Posterior vena cava (tissue), 2 donors: Measurements from ENCODE around the gene TMEM106A. TPM values are rescaled to one million over a fixed set of nuclear protein-coding genes. Genes with fewer than 3 reads are reported as not detected.
A peak's percentile ranks its signal among the peaks of the same experiment; 100 is the strongest.
"Not testable (repeated sequence)": the region's sequence is repeated elsewhere in the genome, so short reads cannot be mapped to it uniquely, and the experiment has no call there.

Experiments
- DNase-seq: peaks from one replicate; pipeline ENCODE4 v3.0.0-alpha.2; 2020; ENCODE audit warnings: low spot score
- intact Hi-C, 2 donors: fragments of 100-400 bp; cut with DNase I; formaldehyde crosslinking; loops; one replicate each; pipeline versions ENCODE4 v1.14.1 to v1.14.2; 2022 to 2023
- long read RNA-seq, 2 donors: library from polyadenylated mRNA; unstranded; transcript quantifications; one replicate each; pipeline ENCODE4 v2.0.0, GENCODE V29; 2020 to 2021
- total RNA-seq, 2 donors: library from RNA; stranded (reverse); fragmentation: NEBNext Ultra II Directional; extraction: Animal tissue kit (Norgen Biotek cat#: 25700); gene quantifications; one replicate each; pipeline ENCODE4 v1.2.1, GENCODE V29; 2021
- donor health status: DM: yes; HTN: yes; CAD: no.
- donor health status: DM: yes; HTN: yes; CAD: no.

The TMEM106A gene, protein sequence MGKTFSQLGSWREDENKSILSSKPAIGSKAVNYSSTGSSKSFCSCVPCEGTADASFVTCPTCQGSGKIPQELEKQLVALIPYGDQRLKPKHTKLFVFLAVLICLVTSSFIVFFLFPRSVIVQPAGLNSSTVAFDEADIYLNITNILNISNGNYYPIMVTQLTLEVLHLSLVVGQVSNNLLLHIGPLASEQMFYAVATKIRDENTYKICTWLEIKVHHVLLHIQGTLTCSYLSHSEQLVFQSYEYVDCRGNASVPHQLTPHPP
- 10 to 100 TPM; 18.4 to 19.9 TPM for total RNA-seq
- long read RNA-seq, donor 1, partial matches to known transcripts: 2 of 4 reads
- long read RNA-seq, donor 1, other reads (novel, unspliced or antisense): 1 of 4 reads
- long read RNA-seq, donor 2, partial matches to known transcripts: 2 of 9 reads
- long read RNA-seq, donor 2, other reads (novel, unspliced or antisense): 7 of 9 reads

DNA sequence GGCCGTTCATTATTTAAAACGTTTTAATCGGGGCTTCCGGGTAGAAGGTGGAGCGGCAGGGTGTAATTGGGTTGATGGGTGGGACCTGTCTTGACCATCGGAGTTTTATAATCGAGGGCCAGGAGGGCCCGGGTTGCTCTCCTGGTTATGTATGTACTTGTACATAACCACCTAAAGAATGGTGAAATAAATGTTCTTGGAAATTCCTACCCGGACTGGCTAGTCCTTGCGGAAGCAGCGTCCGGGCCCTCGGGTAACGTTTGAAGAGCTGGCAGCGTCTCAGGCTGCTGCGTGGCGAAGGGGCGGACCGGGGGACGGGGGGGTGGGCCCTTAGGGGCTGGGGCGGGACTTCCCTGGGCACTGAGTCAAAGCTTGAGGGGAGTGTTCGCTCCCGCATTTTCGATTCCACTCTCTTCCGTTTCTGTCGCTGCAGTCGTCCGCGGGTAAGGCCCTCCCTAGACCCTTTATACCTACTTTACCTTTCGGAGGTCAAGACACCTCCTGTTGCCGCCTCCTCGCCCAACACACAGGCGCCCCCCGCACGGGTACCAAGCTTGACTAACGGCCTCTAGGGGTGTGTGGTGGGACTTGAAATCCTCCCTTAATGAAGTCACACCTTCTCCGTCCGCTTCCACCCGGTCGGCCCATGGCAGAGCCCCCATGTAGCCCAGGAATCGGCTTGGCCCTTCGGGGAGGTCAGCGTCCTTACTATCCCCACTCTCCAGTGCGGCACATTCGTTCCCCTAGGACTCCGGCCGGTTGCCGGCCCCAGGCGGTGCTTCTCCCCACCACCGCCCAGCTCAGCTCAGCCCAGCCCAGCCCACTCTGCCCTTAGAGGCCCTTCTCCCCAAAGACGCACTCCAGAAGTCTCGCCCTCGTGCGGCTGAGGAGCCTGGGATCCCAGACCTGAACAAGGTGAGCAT, at the start of gene TMEM106A:
Gene TMEM106A (plus strand): TSS at position 396 of the 923 bp plus-strand sequence. CDS start 1,167 bp downstream, outside the sequence.
- intact Hi-C loops: no loop called here

DNA sequence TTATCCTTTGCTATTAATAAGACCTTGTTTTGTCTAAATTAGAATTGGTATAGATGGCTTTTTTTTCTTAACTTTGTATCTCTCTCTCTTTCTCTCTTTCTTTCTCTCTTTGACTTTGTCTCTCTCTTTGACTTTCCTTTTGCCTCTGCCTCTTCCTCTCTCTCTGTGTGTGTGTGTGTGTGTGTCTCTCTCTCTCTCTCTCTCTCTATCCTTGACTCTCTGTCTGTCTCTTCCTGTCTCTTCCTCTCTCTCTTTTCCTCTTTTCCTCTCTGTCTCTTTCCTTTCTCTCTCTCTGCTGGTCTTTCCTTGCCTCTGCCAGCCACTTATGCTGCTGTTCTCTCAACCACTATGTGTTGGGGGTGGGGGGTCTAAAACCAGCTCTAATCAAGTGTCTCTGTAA, 45.7 kb upstream of the TMEM106A start:
- DNase-seq, intact Hi-C loops: not testable (repeated sequence)

More for the DNA sequence above, at the start of gene TMEM106A:
- peak; percentile 94 for DNase-seq

DNA sequence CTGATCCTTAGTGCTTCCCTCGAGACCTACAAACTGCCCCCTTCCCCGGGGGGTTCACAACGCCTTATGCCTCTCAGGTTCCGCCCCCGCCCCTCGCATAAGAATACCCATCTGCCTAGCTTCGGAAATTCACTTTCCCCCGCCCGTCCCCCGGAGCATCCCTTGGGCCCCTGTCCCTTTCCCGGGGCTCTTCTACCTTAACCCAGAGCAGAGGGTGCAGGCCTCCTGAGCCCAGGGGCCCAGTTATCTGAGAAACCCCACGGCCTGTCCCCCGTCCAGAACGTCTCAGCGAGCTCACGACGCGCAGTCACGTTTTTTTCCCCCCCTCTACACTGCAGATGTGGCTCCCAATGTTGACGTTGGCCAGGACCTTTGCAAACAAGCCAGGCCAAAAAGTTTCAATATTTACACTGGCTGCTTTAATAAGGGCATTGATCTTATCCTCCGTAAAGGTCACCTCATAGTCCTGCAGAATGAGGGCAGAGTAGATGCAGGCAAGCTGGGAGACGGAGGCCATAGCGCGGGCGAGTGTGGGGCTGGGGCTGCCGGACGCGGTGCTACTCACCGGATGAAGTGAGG, 42.0 kb upstream of the TMEM106A start:
- DNase-seq: peak; percentile 81
- intact Hi-C loops: loop anchor here (10.0 kb wide), 2 partner anchors 145 to 155 kb away; partner anchors contain the start of genes RND2 (in 1 of the 2) and VAT1 (in 1 of the 2)

DNA sequence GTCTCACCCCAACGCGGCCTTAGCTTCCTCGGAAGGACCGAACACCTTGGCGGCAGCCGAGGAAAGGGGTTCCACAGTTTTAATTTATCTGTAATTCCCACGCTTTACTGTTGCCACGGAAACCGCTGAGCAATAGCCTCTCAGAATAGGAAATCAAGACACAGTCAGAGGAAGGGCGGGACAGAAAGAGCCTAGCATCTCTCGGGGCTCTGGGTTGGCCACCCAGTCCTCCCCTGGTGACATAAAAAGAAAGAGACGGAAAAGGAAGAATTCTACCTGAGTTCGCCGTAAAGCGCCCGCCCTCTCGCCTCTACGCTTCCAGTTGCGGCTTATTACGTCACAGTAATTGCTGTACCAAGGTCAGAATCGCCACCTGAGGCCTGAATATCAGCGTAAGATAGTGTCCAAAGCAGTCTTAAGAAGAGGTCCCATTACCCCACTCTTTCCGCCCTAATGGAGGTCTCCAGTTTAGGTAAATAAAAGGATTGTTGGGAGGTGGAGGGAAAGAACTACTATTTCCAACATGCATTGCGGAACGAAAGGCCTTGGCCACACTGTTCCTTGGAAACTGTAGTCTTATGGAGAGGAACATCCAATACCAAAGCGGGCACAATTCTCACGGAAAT, 41.4 kb upstream of the TMEM106A start:
- DNase-seq: peak; percentile 96

DNA sequence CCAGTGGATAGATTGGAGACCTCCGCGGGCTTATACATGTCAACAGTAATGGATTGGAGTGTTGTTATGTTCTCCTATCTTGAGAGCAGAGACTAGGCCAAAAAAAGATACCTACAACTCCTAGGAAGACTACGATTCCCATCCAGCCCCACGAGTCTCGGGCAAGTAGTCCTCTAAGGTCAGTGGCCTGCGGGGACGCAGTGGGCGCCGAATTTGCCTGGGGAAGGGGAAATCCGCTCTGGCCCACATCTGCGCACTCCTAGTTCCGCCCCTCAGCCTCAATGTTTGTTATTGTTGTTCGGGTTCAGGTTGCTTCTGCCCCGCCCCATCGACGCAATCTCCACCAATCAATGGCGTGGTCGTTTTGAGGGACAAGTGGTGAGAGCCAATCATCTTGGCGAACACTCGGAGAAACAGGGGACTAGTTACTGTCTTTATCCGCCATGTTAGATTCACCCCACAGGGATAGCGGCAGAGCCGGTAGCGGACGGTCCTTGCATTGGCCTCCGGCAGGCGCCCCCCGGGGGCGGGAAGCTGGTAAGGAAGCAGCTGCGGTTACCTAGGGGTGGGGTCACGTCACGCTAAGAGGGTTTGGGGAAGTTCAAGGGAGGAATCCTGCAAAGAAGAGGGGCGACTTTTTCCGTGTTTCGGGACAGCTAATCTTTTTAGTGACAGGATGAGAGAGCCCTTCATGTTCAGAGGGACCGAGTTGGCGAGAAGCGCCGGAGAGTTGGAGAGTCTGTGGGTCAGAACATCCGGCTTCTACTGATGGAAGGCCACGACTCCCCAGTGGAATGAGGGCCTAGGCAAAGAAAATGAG, 40.7 kb upstream of the TMEM106A start, which contains the start of gene NBR1:
Gene NBR1 (plus strand): TSS at position 449 of the 820 bp plus-strand sequence. CDS start 4,586 bp downstream, outside the sequence.
- intact Hi-C loops: loop anchor here (10.0 kb wide), 2 partner anchors 146 to 156 kb away; partner anchors contain the start of genes RND2 (in 1 of the 2) and VAT1 (in 1 of the 2)
- DNase-seq: peak; percentile 97

More for the DNA sequence above, 41.4 kb upstream of the TMEM106A start:
- intact Hi-C loops: loop anchor here (10.0 kb wide), 2 partner anchors 145 to 155 kb away; partner anchors contain the start of genes RND2 (in 1 of the 2) and VAT1 (in 1 of the 2)

DNA sequence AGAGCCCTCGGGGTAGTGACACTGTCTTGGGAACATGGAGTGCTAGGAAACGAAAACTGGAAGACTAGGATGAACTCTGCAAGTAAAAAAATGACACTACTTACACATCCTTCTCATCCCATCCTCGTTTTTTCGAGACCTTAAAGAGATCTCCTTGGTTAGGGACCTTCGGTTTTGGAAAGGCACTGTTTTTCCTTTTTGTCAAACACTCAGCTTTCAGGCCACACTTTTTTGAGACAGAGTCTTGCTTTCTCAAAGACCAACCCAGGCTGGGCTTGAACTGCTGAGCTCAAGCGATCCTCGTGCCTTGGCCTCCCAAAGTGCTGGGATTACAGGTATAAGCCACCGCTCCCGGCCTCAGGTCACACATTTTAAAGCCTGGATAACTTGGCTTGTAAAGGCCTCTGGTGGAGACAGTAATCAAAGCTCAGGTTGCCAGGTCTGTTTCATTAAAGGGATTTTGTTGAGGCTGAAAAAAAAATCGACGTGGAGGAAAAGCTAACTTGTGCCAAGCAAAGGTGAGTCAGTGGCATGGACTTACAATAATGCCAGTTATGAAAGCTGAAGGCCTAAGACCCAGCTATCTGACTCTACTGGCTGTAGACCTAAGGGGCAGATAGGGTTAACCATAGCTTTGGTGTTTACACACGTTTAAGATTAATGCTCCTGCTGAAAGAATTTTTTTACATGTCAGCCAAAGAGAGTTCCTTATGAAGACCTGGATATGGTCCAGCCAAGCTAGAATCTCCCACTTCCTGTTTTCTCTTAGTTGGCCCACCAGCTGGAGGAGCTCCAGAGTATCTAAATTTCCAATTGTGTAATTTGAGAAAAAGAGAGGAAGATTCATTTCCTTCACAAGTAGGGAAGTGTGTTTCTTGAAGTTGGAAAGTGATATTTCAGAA, 39.8 kb upstream of the TMEM106A start:
- intact Hi-C loops: loop anchor here (10.0 kb wide), 2 partner anchors 147 to 157 kb away; partner anchors contain the start of genes RND2 (in 1 of the 2) and VAT1 (in 1 of the 2)
- no peak for DNase-seq

DNA sequence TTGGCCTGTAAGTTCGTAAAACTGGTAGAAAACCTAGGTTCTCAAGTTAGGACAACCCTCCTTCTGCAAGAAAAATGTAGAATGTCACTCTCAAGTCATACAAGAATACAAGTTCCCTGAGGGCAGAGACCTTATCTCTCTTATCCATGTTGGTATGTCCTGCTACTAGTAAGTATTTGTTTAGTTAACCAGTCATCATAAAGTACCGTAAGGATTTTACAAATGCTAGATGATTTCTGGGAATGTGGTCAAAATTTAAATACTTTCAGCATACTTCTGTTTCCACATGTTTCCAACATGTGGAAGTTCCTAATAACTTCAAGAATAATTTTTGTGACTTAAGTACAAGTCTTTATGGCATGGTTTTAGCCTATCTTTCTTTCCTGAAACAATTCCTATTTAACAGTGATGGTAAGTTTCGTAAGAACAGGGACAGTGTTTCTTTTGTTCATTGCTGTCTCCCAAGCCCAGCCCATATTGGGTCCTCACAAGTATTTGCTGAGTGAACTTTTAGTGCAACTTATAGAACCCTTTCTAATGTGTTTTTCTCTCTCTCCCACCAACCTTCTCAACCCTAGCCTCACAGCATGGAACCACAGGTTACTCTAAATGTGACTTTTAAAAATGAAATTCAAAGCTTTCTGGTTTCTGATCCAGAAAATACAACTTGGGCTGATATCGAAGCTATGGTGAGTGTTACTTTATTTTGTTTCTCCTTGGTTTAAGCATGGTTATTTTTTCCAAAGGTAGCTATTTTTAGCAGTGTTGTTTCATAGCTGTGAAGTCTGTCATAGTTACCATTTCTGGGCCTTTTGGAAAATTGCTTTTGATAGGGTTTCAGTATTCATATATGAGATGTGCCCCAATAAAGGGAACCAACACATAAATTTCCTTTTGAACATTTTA, 36.2 kb upstream of the TMEM106A start:
- DNase-seq: no peak
- intact Hi-C loops: loop anchor here (10.0 kb wide), 2 partner anchors 151 to 161 kb away; partner anchors contain the start of genes RND2 (in 1 of the 2) and VAT1 (in 1 of the 2)

DNA sequence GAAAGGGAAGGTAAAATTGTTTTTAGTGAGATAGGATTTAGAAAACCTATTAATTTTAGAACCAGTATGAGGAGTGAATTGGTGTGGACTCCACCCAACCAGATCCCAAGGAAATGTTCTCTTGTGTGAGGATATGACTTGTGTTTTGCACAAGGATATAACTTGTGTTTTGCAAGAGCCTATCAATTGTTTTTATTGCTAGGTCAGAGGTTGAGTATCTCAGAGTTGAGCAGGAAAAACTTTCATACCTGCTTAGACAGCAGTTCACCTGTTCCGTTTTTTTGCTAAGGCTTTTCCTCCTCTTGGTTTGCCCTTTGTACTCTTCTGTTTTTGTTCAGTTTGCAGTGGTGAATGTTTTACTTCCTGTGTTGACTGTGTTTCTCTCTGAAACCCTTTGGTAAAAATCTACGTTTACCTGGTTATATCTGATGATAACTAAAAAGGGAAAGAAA, 35.5 kb upstream of the TMEM106A start:
- intact Hi-C loops: loop anchor here (10.0 kb wide), 2 partner anchors 151 to 161 kb away; partner anchors contain the start of genes RND2 (in 1 of the 2) and VAT1 (in 1 of the 2)
- no peak for DNase-seq

DNA sequence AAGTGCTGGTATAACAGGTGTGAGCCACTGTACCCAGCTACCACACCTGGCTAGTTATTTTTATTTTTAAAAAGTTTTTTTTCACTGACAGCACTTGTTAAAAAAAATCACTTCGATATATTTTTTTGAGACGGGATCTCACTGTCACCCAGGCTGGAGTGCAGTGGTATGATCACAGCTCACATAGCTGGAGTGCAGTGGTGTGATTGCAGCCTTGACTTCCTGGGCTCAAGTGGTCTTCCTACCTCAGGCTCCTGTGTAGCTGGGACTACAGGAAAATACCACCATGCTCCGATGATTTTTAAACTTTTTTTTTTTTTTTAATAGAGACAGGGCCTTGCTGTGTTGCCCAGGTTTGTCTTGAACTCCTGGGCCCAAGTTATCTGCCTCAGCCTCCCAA, 27.8 kb upstream of the TMEM106A start:
- DNase-seq: no peak
- intact Hi-C loops: no loop called here

DNA sequence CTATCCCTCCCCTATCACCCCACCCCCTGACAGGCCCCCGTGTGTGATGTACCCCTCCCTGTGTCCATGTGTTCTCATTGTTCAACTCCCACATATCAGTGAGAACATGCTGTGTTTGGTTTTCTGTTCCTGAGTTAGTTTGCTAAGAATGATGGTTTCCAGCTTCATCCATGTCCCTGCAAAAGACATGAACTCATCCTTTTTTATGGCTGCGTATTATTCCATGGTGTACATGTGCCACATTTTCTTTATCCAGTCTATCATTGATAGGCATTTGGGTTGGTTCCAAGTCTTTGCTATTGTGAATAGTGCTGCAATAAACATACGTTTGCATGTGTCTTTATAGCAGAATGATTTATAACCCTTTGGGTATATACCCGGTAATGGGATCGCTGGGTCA, 25.0 kb upstream of the TMEM106A start:
- DNase-seq, intact Hi-C loops: not testable (repeated sequence)

DNA sequence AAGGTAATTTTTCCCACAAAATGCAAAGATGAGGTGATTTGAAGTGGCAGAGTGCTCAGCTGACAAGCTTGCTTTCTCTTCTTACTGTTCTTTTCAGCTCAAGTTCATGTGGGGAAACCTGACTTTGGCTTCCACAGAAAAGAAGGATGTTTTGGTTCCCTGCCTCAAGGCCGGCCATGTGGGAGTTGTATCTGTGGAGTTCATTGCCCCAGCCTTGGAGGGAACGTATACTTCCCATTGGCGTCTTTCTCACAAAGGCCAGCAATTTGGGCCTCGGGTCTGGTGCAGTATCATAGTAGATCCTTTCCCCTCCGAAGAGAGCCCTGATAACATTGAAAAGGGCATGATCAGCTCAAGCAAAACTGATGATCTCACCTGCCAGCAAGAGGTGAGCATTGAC, 18.4 kb upstream of the TMEM106A start:
- intact Hi-C loops: no loop called here
- no peak for DNase-seq

DNA sequence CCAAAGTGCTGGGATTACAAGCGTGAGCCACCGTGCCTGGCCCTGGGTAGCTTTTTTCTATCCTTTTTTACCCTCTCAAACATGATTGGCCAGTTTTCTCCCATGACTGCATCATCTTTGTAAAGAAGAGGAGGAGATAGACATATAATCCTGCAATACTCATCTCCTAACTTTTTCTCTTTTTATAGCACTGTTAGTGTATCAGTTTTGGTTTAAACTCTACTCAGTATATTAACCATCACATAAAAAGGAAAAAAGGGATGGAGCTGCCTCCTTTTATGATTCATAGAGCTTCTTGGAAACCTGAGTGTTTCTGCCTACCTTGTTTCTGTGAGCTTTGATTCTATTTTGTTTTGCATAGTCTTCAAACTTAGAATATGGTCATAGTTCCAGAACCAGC, 12.0 kb upstream of the TMEM106A start:
- DNase-seq: no peak
- intact Hi-C loops: no loop called here

DNA sequence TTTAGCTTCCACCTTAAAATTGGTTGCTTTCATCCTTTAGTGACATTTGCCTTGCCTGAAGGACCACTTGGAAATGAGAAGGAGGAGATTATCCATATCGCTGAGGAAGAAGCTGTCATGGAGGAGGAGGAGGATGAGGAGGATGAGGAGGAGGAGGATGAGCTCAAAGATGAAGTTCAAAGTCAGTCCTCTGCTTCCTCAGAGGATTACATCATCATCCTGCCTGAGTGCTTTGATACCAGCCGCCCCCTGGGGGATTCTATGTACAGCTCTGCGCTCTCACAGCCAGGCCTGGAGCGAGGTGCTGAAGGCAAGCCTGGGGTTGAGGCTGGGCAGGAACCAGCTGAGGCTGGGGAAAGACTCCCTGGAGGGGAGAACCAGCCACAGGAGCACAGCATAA, 11.5 kb upstream of the TMEM106A start:
- intact Hi-C loops: no loop called here
- DNase-seq: no peak

DNA sequence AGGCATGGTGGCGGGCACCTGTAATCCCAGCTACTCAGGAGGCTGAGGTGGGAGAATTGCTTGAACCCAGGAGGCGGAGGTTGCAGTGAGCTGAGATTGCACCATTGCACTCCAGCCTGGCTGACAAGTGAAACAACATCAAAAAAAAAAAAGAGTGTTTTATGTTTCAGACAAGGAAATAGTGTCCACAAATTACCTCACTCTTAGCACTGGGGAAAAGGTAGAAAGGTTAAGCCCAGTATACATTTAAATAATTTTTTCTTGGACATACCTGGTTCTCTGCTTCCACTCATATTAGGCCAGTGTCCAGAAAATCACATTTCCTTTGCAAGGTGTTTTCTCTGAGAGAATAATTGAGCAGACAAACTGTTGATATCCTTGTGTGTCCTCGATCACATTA, 8.7 kb upstream of the TMEM106A start:
- DNase-seq, intact Hi-C loops: not testable (repeated sequence)

DNA sequence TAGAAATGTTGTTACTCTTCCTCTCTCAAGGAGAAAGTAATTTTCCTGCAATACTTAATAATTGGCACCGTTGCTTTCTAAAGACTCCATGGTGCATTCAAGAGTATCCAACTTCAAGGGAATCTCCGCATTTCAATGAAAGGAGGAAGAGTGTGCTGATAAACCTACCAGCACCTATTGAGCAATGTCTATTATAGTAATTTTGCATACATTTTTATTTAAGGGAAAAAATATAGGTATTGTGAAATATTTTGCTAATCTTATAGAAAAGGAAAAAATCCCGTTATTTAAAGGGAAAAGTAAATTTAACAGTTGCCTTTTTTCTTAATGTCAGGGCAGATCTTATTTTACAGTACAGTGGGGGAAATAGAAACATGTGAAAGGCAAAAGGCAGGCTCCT, 1.1 kb upstream of the TMEM106A start:
- DNase-seq: no peak
- intact Hi-C loops: no loop called here

DNA sequence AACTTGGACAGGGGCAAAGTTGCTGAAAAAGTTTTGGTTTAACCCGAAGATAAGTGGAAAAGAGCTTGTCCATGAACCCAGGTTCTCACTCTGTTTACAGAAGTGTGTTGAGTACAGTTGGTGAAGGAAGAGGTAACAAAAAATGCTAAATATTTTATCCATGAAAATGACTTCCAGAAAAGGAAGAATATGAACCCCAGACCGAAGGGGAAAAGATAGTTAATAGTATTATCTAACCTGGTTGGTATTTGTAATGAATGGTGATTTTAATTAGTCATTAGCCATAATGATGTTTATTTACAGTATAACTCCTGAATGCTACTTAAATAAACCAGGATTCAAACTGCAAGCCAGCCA, 574 bp upstream of the TMEM106A start:
- intact Hi-C loops: no loop called here
- no peak for DNase-seq
